ENCODE data around the gene HAP1. TPM values are rescaled to one million over a fixed set of nuclear protein-coding genes. Genes with fewer than 3 reads are reported as not detected.

Gene HAP1
- total and polyA plus RNA-seq, 2 of the 8 experiments (the other 6 are each of a cell fraction or from before 2014, with no cell fraction given): 2.3 to 3.6 TPM

DNA sequence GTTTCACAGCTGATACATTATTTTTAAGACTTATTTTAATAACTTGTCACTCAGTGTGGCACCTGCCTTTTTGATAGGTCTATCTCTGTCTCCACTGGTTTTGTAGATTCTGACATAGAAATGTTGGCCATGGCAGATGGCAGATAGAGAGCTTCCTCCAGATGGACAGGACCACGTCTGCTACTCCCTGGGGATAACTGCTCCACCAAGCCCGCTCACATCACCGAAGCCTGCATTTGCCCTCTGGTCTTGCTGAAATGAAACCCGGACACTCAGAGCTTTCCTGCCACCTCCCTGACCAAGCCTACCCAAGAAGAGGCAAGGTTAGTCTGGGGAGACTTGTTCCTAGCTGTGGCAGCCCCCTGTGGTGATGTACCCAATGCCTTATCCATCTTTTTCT, 16.4 kb upstream of the HAP1 start:
- H3K56ac ChIP-seq (replicated peaks; ENCODE audit: insufficient read length, low read depth, low read length): no peak overlapping the region
- no peaks in the 10 kb centered on the region for H3K23me2 ChIP-seq (ENCODE audit: low read depth, low read length)
- H3K27me3 ChIP-seq (replicated peaks in 1 of 4; ENCODE audit: control insufficient read depth in 3 of 4, extremely low read depth in 1 of 4, insufficient read depth in 3 of 4, low read length in 3 of 4): no peaks in the 10 kb centered on the region; a peak in 2 of 7 replicates
- H3K14ac ChIP-seq (ENCODE audit: insufficient read length): no peak overlapping the region
- no peak overlapping the region for H3K4ac ChIP-seq (replicated peaks; ENCODE audit: insufficient read length, low read depth, low read length)
- H3K27ac ChIP-seq (ENCODE audit: low read depth, low read length): no peak overlapping the region
- no peak overlapping the region for H3K18ac ChIP-seq (ENCODE audit: extremely low read depth, low read length)
- H3K9ac ChIP-seq (replicated peaks in 1 of 4; ENCODE audit: extremely low read depth in 1 of 4, low read depth in 3 of 4, low read length in 3 of 4): no peak overlapping the region
- peaks cover 0 to 8% (median 5%) of the 10 kb centered on the region in 4 experiments; a peak in 3 of 8 replicates for H3K36me3 ChIP-seq (ENCODE audit: control insufficient read depth in 2 of 4, insufficient read depth in 4 of 4, low read length in 3 of 4)
- no peak overlapping the region for H3K4me3 ChIP-seq (ENCODE audit: extremely low read depth in 1 of 4, insufficient read depth in 2 of 4, low read depth in 3 of 4, low read length in 4 of 4)
- POLR2A ChIA-PET (ENCODE audit: partially characterized antibody): interaction anchor here (0.6 to 3.1 kb wide), 12 partner anchors 9 to 114 kb away, joined by 3 to 16 read pairs (median 4); partner anchors contain the start of genes FKBP10, HAP1, KLHL11 and P3H4
- no peak overlapping the region for H3K4me2 ChIP-seq (ENCODE audit: insufficient read depth in 1 of 2, low read depth in 2 of 2, low read length in 2 of 2)
- no peak overlapping the region for H2BK12ac ChIP-seq (ENCODE audit: low read depth, low read length)
- H3K79me1 ChIP-seq (ENCODE audit: low read depth, low read length): no peaks in the 10 kb centered on the region
- H2BK5ac ChIP-seq (ENCODE audit: low read depth, low read length): no peak overlapping the region
- no peak overlapping the region for H2BK120ac ChIP-seq (replicated peaks; ENCODE audit: low read depth, low read length)
- peaks cover 2% of the 10 kb centered on the region in 2 experiments for H4K20me1 ChIP-seq (replicated peaks in 1 of 2; ENCODE audit: control insufficient read depth in 1 of 2, insufficient read depth in 2 of 2, low read length in 2 of 2)
- FAIRE-seq: no peak
- 94% methylated on average over 4 of the region's 4 CpGs; no CpG with 5 or more reads in 1 of the 2 experiments for WGBS, 2 experiments (ENCODE audit: extremely low coverage in 1 of 2, insufficient coverage in 1 of 2, insufficient read length in 1 of 2, insufficient replicate concordance in 2 of 2, low coverage in 1 of 2, low lambda C conversion rate in 2 of 2, missing lambda C conversion rate in 1 of 2)
- no peaks in the 10 kb centered on the region for H3K4me1 ChIP-seq (replicated peaks in 1 of 4; ENCODE audit: control insufficient read depth in 3 of 4, insufficient read depth in 4 of 4, low read length in 3 of 4)
- no peak for DNase-seq (ENCODE audit: low read depth in 1 of 2, low spot score in 2 of 2)
- H4K8ac ChIP-seq (ENCODE audit: extremely low read depth, insufficient read depth, low read length): no peak overlapping the region
- CTCF ChIA-PET (ENCODE audit: partially characterized antibody): interaction anchor here (2.0 to 6.0 kb wide), 4 partner anchors 13 to 60 kb away, joined by 4 to 48 read pairs (median 8); partner anchors contain the start of genes JUP and P3H4
- no peaks in the 10 kb centered on the region for H3K79me2 ChIP-seq (ENCODE audit: control insufficient read depth in 1 of 2, insufficient read depth in 2 of 2, low read length in 2 of 2)
- no peak overlapping the region for H2BK15ac ChIP-seq (ENCODE audit: low read length)
- no peak overlapping the region for H2AFZ ChIP-seq (ENCODE audit: low read length)
- H3K9me3 ChIP-seq (ENCODE audit: insufficient read depth in 2 of 2, low read depth in 1 of 2, low read length in 1 of 2): no peaks in the 10 kb centered on the region
- no peak overlapping the region for H2BK20ac ChIP-seq (ENCODE audit: low read length)
- no peak overlapping the region for H2AK5ac ChIP-seq (ENCODE audit: low read depth, low read length)
- no peak overlapping the region for H3K23ac ChIP-seq (ENCODE audit: insufficient read length)
- H4K91ac ChIP-seq (replicated peaks; ENCODE audit: insufficient read length, low read length): no peak overlapping the region
- no peak overlapping the region for H4K5ac ChIP-seq (ENCODE audit: insufficient read length, low read depth, low read length)
- TF ChIP-seq SIX5 (IDR thresholded peaks at IDR 0.05; ENCODE audit: low read depth, low read length) (no peak), ASH2L (IDR thresholded peaks at IDR 0.05; ENCODE audit: low read length) (no peak)

Data from H1 (cell line).